ENCODE results near the gene RIC1.

DNA sequence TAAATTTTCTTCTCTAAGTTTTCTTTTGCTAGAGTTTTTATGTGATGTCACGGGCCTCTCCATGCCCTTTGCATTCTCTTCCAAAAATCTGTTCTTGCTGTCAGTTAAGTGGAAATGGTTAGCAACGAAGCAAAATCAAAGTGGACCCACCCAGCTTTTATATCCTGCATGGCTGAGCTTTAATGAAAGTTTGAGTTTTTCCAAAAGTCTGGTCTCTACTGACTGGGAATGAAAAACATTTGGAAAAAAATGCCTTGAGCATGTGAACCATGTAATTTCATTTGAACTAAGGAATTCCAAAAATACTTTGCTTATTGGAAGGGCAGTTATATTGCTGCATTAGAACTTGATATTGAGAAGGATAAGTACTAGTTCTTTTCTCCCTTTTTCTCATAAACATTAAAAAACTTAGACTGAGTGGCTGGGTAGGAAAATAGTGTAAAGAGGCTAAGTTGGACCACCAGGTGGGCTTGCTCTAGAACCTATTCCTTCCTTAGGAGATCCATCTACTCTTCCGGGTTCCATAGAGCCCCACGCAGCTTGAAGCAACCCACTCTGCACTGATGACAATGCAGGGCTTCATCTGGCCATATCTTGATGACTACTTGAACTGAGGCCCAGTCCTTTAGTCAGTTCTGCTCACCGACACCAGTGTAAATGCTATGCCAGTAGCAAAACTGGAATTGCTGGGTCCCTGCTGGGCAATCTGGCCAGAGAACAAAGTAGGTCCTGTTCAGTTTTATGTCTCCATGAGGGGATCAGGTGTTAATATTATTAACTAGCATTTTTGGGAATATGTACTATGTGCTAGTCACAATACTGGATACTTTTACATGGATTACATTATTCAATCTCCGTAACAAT is 17.4 kb upstream of the RIC1 start:
- TF ChIP-seq, protein P1, sequence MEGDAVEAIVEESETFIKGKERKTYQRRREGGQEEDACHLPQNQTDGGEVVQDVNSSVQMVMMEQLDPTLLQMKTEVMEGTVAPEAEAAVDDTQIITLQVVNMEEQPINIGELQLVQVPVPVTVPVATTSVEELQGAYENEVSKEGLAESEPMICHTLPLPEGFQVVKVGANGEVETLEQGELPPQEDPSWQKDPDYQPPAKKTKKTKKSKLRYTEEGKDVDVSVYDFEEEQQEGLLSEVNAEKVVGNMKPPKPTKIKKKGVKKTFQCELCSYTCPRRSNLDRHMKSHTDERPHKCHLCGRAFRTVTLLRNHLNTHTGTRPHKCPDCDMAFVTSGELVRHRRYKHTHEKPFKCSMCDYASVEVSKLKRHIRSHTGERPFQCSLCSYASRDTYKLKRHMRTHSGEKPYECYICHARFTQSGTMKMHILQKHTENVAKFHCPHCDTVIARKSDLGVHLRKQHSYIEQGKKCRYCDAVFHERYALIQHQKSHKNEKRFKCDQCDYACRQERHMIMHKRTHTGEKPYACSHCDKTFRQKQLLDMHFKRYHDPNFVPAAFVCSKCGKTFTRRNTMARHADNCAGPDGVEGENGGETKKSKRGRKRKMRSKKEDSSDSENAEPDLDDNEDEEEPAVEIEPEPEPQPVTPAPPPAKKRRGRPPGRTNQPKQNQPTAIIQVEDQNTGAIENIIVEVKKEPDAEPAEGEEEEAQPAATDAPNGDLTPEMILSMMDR (IDR thresholded peaks at IDR 0.05; ENCODE audit: insufficient read depth, low read length): no peak
- TF ChIP-seq, protein P2, sequence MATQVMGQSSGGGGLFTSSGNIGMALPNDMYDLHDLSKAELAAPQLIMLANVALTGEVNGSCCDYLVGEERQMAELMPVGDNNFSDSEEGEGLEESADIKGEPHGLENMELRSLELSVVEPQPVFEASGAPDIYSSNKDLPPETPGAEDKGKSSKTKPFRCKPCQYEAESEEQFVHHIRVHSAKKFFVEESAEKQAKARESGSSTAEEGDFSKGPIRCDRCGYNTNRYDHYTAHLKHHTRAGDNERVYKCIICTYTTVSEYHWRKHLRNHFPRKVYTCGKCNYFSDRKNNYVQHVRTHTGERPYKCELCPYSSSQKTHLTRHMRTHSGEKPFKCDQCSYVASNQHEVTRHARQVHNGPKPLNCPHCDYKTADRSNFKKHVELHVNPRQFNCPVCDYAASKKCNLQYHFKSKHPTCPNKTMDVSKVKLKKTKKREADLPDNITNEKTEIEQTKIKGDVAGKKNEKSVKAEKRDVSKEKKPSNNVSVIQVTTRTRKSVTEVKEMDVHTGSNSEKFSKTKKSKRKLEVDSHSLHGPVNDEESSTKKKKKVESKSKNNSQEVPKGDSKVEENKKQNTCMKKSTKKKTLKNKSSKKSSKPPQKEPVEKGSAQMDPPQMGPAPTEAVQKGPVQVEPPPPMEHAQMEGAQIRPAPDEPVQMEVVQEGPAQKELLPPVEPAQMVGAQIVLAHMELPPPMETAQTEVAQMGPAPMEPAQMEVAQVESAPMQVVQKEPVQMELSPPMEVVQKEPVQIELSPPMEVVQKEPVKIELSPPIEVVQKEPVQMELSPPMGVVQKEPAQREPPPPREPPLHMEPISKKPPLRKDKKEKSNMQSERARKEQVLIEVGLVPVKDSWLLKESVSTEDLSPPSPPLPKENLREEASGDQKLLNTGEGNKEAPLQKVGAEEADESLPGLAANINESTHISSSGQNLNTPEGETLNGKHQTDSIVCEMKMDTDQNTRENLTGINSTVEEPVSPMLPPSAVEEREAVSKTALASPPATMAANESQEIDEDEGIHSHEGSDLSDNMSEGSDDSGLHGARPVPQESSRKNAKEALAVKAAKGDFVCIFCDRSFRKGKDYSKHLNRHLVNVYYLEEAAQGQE (IDR thresholded peaks at IDR 0.05; ENCODE audit: insufficient replicate concordance, low read depth): no peak

Data from HL-60 (cell line).